MV-4-11 (cell line): ENCODE measurements around the gene FES.
"Not testable (repeated sequence)": the region's sequence is repeated elsewhere in the genome, so short reads cannot be mapped to it uniquely, and the experiment has no call there.

ENCODE experiments used
- DNase-seq: peaks from one replicate; lab custom pipeline; 2025; lab: John Stamatoyannopoulos, UW

The FES gene

DNA sequence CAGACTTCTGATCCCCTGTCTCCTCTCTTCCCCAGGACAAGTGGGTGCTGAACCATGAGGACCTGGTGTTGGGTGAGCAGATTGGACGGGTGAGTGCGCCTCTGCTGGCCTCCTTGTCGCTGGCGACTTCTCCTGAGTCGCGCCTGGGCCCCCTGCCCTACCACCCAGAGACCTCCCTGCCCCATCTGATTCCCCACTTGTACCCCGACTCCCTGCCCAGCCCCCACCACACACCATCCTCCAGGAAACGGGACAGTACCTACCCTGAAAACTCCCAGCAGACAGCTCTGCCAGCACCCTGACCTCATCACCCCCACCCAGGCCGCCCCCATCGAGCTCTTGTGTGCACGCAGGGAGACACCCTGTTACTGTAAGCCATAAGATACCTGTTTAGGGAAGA, 7.7 kb downstream of the FES start:
- no peak for DNase-seq

DNA sequence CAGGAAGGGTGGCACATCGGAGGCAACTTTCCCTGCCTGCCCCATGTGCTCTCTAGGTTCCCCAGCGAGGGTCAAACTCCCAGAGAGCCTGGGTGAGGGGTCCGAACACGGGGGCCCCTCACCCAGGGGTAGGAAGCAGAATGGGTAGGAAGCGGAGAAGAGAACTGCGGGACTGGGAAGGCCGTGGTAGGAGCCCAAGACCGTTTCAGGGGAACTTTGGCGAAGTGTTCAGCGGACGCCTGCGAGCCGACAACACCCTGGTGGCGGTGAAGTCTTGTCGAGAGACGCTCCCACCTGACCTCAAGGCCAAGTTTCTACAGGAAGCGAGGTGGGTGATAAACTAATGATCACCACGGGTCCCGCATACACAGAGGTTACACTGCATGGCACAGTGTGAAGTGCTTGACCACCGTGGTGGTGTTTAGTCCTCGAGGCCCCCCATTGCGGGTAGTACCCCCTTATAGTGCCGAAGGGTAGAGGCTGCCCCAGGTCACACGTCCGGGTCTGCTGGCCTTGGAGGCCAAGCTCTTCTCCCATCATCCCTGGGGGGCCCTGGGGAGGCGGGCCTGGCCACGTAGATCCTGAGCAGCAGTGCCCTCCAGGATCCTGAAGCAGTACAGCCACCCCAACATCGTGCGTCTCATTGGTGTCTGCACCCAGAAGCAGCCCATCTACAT, 8.3 kb downstream of the FES start:
- no peak for DNase-seq

DNA sequence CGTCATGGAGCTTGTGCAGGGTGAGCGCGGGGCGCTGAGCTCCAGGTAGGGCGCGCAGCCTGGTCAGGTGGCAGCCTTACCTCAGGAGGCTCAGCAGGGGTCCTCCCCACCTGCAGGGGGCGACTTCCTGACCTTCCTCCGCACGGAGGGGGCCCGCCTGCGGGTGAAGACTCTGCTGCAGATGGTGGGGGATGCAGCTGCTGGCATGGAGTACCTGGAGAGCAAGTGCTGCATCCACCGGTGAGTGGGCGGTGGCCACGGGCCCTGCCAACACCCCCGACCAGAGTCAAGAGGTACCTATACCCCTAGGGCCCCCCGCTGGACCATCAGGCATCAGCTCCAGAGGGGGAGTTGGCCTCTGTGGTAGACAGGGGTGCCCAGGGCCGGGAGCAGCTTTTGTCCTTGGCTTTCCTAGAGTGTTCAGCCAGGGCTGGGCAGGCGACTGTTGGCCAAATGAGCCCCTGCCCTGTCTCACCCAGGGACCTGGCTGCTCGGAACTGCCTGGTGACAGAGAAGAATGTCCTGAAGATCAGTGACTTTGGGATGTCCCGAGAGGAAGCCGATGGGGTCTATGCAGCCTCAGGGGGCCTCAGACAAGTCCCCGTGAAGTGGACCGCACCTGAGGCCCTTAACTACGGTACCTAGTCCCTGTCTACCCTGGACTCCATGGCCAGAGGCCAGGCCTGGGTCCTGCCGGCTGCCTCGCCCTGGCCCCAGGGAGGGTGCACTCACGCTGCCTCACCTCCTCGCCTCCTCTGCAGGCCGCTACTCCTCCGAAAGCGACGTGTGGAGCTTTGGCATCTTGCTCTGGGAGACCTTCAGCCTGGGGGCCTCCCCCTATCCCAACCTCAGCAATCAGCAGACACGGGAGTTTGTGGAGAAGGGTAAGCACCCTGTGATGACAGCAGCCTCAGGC, 9.1 kb downstream of the FES start:
- DNase-seq, result no peak

DNA sequence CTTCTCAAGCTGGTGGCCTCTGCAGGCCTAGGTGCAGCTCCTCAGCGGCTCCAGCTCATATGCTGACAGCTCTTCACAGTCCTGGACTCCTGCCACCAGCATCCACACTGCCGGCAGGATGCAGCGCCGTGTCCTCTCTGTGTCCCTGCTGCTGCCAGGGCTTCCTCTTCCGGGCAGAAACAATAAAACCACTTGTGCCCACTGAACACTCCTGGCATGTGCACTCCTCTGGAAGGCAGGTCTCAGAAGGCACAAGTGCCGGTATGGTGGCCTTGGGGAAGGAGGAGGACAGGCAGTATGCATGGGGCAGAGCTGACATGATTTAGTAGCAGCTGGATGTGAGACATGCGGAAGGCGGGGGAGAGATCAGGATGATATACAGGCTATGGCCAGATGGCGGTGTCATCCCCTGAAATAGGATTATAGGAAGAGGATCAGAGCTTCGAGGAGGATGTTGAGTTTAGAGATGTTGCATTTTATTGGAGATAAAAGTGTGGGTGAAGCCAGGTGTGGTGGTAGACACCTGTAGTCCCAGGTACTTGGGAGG, 11.3 kb downstream of the FES start:
- peak; percentile 79 for DNase-seq

DNA sequence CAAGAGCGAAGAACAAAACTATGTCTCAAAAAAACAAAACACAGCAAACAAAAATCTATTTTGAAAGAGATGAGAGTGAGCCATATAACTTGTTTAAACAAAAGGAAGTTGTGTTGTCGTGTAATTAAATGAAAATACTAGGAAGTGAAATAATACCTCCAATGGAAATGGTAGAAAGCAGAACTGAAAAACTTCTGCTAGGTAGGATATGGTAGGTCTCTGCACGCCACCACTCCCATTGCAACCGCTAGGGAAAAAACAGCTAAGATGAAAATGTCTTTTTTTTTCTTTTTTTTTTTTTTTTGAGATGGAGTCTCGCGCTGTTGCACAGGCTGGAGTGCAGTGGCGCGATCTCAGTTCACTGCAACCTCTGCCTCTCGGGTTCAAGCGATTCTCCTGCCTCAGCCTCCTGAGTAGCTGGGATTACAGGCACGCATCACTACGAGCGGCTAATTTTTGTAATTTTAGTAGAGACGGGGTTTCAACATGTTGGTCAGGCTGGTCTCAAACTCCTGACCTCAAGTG, 12.9 kb downstream of the FES start:
- DNase-seq, result peak; percentile 95

DNA sequence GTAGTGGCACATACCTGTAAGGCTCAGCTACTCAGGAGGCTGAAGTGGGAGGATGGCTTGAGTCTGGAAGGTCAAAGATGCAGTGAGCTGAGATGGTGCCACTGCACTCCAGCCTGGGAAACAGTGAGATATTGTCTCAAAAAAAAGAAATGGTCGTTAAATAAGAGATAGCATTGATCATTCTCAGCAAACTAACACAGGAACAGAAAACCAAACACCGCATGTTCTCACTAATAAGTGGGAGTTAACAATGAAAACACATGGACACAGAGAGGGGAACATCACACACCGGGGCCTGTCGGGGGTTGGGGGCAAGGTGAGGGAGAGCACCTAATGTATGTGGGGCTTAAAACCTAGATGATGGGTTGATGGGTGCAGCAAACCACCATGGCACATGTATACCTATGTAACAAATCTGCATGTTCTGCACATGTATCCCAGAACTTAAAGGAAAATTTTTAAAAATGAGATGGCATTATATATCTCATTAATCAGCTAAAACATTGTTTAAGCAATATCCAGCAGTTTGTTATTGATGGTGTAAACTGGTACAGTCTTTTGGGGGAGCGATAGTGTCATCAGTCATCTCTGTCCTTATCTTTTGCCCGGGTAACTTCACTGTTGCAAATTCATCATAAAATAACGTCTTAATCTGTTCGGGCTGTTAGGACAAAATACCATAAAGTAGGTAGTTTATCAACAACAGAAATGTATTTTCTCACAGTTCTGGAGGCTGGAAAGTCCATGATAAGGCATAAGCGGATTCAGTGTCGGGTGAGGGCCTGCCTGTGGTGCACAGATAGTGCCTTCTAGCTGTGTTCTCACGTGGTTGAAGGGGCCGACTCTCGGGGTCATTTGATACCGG, 17.1 kb downstream of the FES start:
- peak; percentile 7 for DNase-seq

DNA sequence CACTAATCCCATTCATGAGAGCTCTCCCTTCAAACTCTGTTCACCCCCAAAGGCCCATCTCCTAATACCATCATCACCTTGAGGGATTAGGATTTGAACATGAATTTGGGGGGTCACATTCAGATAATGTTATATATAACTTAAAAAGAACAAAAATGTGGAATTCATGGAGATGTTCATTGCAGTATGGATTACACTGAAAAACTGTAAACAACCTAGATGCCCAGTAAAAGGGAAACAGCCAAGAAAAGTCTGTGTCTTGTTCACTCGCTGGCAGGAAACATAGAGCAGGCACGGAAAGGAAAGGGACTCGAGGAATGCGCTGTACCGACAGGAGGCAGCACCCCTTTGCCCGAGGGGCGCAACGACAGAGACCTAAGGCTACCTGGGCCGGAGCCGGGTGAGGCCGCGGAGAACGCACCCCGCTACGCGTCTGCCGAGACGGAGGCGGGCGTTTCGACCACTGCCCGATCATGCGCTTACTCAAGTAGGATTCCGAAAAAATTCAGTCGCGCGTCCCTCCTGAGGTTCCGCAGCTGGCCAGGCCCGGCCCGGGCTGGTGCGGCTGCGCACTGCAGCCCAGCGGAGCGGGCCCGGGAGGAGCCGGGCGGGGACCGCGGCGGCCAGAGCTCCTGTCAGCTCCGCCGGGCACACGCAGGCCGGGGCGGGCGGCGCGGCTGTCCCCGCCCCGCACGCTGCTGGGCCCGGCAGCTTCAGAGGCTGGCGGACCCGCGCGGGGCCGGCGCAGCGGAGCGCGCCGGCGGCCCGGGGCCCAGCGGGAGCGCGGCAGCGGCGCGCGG, 17.9 kb downstream of the FES start:
- peak; percentile 79 for DNase-seq

DNA sequence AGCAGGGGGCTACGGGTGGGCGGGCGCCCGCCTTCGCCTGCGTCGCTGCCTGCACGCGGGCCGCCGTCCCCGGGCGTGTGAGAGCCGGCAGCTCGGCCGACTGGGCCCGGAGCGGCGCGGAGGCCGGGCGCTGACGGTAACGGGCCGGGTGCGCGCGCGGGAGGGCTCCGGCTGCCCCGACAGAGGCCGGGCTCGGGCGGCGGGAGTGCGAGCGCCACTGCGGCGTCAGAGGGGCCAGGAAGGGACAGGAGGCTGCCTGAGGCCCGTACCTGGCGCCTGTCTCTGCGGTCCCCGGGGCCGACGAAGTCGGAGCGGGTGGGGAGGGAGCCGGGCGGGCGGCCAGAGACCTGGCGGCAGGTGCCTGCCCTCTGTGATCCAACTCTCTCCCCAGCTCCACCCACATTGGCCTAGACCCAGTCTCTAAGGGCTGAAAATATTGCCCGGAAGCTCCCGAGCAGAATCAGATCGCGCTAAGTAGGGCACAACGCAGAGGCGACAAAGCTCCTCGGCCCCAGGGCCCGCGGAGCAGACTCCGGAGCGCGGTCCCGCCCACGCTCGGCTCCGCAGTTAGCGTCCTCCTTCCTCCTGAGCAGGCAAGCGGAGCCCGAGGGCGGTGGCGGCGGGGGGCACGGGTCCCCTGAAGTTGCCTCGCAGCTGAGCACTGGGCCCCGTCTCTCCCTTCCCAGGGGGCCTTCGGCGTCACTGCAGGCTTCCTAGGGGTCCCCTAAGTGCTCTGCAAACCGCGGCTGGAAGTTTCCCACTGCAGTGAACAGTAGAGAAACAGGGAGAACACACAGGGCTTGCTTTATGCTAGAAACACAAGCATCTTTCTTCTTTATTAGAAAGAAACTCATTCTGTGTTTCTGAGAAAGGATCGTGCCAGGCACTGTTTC, 18.8 kb downstream of the FES start, which contains the start of gene MAN2A2:
Gene MAN2A2 (plus strand): TSS at position 463 of the 893 bp plus-strand sequence. CDS start 906 bp downstream, outside the sequence.
- DNase-seq, result peak; percentile 52

DNA sequence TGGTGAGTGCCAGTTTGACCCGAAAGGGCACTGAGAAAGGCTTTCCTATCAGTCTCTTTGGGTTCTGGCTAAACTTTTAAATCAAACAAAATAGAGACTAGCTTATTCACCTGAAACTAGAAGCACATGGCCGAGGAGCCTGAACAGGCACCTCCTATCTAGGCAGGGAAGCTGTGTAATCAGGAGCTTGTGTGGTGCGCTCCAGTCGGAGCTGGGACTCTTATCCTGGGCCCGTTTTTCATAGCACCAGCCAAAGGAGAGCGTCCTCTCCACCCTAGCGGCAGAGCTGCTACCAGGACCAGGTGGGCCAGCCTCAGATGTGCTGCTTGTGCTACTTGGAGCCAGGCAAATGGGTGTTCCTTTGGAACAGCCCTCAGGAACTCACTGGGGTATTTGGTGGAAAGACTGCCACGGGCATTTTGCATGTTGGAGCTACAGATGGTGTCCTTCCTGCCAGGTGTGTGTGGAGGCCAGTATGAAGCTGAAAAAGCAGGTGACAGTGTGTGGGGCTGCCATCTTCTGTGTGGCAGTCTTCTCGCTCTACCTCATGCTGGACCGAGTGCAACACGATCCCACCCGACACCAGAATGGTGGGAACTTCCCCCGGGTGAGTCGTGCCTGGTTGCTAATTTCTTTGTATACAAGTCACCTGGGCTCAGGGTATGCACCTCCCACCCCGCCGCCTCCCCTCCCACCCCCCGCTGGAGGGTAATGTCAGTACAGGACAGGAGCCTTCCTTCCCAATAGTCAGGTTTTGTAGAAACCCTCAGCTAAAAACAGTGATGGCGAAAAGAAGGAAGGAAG, 19.6 kb downstream of the FES start:
- no peak for DNase-seq

DNA sequence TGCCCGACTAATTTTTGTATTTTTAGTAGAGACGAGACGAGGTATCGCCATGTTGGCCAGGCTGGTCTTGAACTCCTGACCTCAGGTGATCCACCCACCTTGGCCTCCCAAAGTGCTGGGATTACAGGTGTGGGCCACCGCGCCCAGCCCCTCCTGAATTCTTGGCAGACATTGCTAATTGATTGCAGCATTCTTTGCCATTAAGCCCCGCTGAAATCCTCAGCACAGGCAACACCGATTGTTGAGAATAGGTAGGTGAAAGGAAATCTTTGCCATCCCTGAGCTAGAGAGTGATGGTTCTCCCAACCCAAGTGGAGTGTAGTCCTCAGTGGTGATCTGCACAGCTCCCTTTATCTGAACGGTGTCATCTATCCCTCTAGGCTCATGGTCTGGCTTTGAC, 20.4 kb downstream of the FES start:
- DNase-seq, result no peak

DNA sequence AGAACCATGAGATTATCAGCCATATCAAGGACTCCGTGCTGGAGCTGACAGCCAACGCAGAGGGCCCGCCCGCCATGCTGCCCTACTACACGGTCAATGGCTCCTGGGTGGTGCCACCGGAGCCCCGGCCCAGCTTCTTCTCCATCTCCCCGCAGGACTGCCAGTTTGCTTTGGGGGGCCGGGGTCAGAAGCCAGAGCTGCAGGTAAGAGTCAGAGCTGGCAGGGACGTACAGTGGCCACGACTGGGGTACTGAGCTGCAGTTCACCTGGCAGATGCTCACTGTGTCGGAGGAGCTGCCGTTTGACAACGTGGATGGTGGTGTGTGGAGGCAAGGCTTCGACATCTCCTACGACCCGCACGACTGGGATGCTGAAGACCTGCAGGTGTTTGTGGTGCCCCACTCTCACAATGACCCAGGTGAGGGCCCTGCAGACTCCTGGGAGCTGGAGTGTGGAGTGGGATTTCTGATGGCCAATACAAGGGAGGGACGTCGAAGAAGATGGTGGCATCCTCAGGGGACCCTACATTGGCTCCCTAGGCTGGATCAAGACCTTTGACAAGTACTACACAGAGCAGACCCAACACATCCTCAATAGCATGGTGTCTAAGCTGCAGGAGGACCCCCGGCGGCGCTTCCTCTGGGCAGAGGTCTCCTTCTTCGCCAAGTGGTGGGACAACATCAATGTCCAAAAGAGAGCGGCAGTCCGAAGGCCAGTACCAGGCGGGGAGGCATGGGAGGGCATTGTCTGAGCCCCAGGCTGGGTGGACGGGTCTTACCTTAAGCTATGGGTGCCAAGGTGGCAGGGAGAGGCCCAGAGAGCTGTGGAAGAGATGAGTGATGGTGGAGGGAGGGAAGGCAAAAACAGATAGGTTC, 21.2 kb downstream of the FES start:
- no peak for DNase-seq

DNA sequence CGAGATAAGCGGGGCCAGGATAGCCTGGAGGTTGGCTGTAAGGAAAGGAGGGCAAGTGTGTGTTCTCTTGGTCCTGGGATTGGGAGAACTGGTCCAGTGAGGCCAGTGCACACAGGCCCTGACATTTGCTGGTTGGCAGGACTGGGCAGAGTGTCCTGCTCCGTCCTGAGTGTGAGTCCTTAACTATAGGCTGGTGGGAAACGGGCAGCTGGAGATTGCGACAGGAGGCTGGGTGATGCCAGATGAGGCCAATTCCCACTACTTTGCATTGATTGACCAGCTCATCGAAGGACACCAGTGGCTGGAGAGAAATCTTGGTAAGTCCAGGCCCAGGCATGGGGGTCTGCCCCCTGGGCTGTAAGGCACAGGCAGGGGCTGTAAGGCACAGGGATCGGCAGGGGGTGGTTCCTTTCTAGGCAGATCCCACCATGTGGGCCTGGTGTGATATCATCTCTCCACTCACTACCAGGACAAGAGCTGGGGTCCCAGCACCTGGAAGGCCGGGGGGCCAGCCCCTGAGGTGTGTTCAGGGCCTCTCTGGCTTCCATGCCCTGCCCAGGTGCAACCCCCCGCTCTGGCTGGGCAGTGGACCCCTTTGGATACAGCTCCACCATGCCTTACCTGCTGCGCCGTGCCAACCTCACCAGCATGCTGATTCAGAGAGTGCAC, 22.0 kb downstream of the FES start:
- no peak for DNase-seq

DNA sequence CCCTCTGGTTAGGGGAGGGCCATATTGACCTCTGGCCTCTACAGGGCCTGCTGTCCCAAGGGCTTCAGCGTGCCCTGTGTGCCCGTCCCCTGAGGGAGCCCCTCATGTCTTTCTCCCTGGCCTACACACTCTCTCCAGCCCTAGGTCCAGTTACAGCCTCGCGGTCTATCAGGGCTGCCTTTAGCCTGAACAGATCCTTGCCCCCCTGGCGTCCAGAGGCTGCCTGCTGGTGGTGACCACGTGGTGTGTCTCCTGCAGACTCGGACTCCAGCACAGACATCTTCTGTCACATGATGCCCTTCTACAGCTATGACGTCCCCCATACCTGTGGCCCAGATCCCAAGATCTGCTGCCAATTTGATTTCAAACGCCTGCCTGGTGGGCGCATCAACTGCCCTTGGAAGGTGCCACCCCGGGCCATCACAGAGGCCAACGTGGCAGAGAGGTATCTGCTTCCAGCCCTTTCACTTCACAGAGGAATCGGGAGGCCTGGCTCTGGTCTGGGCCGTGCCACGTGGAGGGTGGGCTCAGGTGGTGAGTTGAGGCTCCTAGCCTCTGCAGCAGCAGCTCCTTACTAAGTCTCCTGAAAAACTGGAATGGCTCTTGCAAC, 22.9 kb downstream of the FES start:
- no peak for DNase-seq

DNA sequence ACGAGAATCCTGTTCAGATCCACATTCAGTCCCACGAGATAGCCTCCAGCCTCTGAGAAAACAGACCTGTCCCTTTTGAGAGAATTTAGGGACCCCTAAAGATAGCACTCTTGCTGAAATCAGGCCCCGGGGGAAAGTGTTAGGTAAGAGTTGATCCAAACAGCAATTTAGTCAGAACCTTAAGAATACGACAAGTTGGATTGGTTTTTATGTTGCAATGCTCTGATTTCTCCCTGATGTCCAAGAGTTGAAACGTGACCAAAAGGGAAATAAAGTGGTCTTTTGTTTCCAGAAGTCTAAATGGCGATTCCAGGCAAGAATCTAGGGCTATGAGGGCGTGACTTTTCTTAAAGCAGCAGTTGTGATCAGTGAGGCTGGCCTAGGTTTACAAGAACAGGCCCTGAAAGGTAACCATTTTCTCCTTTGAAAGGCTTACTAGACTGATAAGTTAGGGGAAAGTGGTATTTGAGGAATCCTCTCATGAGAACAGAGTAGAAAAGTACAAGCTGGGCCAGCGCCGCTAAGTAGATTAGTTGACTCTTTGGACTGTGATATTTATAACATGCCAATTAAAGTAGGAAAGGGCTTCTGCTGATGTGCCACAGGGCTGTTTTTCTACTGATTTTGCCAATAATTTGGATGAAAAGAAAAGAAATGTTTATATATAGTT, 23.7 kb downstream of the FES start:
- no peak for DNase-seq

DNA sequence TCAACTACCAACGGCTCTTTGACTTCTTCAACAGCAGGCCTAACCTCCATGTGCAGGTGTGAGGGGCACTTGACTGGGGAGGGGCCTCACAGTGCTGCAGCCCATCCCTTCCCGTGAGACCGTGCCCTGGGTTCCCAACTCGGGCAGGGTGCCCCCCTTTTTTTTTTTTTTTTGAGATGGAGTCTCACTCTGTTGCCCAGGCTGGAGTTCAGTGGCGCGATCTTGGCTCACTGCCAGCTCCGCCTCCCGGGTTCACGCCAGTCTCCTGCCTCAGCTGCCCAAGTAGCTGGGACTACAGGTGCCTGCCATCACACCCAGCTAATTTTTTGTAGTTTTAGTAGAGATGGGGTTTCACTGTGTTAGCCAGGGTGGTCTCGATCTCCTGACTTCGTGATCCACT, 25.1 kb downstream of the FES start:
- not testable (repeated sequence) for DNase-seq

DNA sequence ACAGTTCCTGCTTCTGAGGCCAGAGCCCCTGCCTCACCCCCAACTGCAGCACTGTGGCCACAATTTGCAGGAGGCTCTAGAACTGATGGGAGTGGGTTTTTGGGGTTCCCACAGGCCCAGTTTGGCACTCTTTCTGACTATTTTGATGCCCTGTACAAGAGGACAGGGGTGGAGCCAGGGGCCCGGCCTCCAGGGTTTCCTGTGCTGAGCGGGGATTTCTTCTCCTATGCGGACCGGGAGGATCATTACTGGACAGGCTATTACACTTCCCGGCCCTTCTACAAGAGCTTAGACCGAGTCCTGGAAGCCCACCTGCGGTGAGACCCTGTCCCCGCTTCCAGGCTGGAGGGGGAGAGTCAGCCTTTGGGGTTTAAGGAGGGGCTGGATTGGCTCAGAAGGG, 25.7 kb downstream of the FES start:
- no peak for DNase-seq
